GM19328 (cell line): ENCODE data around the gene C4BPA.

Source experiments
- ATAC-seq: cut with Tn5 transposase; IDR thresholded peaks from one replicate; pipeline ENCODE4 v1.9.1; 2021; ENCODE audit warnings: mild to moderate bottlenecking, moderate library complexity; ENCODE audit not compliant: unreplicated experiment

C4BPA gene

GRCh38 chr1:207103892-207104373 lies at the start of gene C4BPA:
TSS of gene C4BPA (plus strand) at chr1:207104233. CDS start at chr1:207113026, 8,793 bp downstream.
- ATAC-seq: no peak

GRCh38 chr1:207054491-207054890 lies 49.5 kb upstream of the C4BPA start:
- no peak for ATAC-seq

- no peak for ATAC-seq
Observed at GRCh38 chr1:207055386-207056001, 48.5 kb upstream of the C4BPA start.

- ATAC-seq: no peak
Observed at GRCh38 chr1:207056673-207057072, 47.4 kb upstream of the C4BPA start.

- ATAC-seq: no peak
Observed at GRCh38 chr1:207058252-207058651, 45.8 kb upstream of the C4BPA start.

GRCh38 chr1:207058878-207059867 lies 44.9 kb upstream of the C4BPA start:
- no peak for ATAC-seq

GRCh38 chr1:207059881-207060280 lies 44.2 kb upstream of the C4BPA start:
- no peak for ATAC-seq

- ATAC-seq: no peak
Observed at GRCh38 chr1:207060596-207060995, 43.4 kb upstream of the C4BPA start.

- ATAC-seq: no peak
Observed at GRCh38 chr1:207062058-207062457, 42.0 kb upstream of the C4BPA start.

- no peak for ATAC-seq
Observed at GRCh38 chr1:207063014-207063413, 41.0 kb upstream of the C4BPA start.

GRCh38 chr1:207064561-207064960 lies 39.5 kb upstream of the C4BPA start:
- no peak for ATAC-seq

- no peak for ATAC-seq
Observed at GRCh38 chr1:207067185-207067584, 36.8 kb upstream of the C4BPA start.

GRCh38 chr1:207067665-207068064 lies 36.4 kb upstream of the C4BPA start:
- ATAC-seq: no peak

- ATAC-seq: no peak
Observed at GRCh38 chr1:207069061-207069460, 35.0 kb upstream of the C4BPA start.

GRCh38 chr1:207069858-207070506 lies 34.1 kb upstream of the C4BPA start:
- ATAC-seq: no peak

- no peak for ATAC-seq
Observed at GRCh38 chr1:207070811-207071210, 33.2 kb upstream of the C4BPA start.

GRCh38 chr1:207071426-207071825 lies 32.6 kb upstream of the C4BPA start:
- no peak for ATAC-seq

GRCh38 chr1:207072233-207072632 lies 31.8 kb upstream of the C4BPA start:
- no peak for ATAC-seq

GRCh38 chr1:207073906-207074820 lies 29.9 kb upstream of the C4BPA start:
- no peak for ATAC-seq

GRCh38 chr1:207076181-207076955 lies 27.7 kb upstream of the C4BPA start:
- no peak for ATAC-seq
